HEK293T (cell line): ENCODE measurements around the gene MAEA.

Experiments used
- CTCF ChIA-PET: fragments of 350-600 bp; formaldehyde crosslinking; extraction: SDS; loops from one replicate; lab custom pipeline; 2021; ENCODE audit warnings: antibody characterized with exemption, inconsistent platforms; lab: Yijun Ruan, JAX
- POLR2A ChIA-PET: fragments of 350-600 bp; formaldehyde crosslinking; extraction: SDS; loops from one replicate; lab custom pipeline; 2020; ENCODE audit warnings: antibody characterized with exemption, inconsistent platforms; lab: Yijun Ruan, JAX
- DNase-seq: peaks from one replicate; pipeline ENCODE4 v3.0.0; 2012; ENCODE audit warnings: mixed read lengths; ENCODE audit errors: extremely low spot score
- ARNT ChIP-seq: fragments of 450-650 bp; IDR thresholded peaks from 2 replicates; pipeline ENCODE4 v1.6.1; 2017; ENCODE audit warnings: mild to moderate bottlenecking
- BHLHE40 ChIP-seq: fragments of 450-650 bp; IDR thresholded peaks from 2 replicates; pipeline ENCODE4 v1.6.1; 2016; ENCODE audit warnings: mild to moderate bottlenecking, moderate library complexity, borderline replicate concordance
- CTBP1 ChIP-seq: fragments of 450-650 bp; IDR thresholded peaks from 2 replicates; pipeline ENCODE4 v1.6.1; 2016; ENCODE audit warnings: borderline replicate concordance
- ELF4 ChIP-seq: fragments of 450-650 bp; IDR thresholded peaks from 2 replicates; pipeline ENCODE4 v1.6.1; 2017; ENCODE audit warnings: antibody characterized with exemption
- FOXA1 ChIP-seq: fragments of 450-650 bp; IDR thresholded peaks from 2 replicates; pipeline ENCODE4 v1.6.1; 2016; ENCODE audit warnings: mild to moderate bottlenecking
- FOXK2 ChIP-seq: fragments of 450-650 bp; IDR thresholded peaks from 2 replicates; pipeline ENCODE4 v1.6.1; 2016; ENCODE audit warnings: mild to moderate bottlenecking
- FOXM1 ChIP-seq: fragments of 450-650 bp; IDR thresholded peaks from 2 replicates; pipeline ENCODE4 v1.6.1; 2017; ENCODE audit warnings: mild to moderate bottlenecking, borderline replicate concordance
- HDGF ChIP-seq: fragments of 450-650 bp; IDR thresholded peaks from 2 replicates; pipeline ENCODE4 v1.6.1; 2017; ENCODE audit warnings: antibody characterized with exemption, borderline replicate concordance
- L3MBTL2 ChIP-seq: fragments of 450-650 bp; conservative IDR thresholded peaks from 2 replicates; pipeline ENCODE4 v1.6.1; 2016; ENCODE audit warnings: mild to moderate bottlenecking
- LEF1 ChIP-seq: fragments of 450-650 bp; IDR thresholded peaks from 2 replicates; pipeline ENCODE4 v1.6.1; 2017; ENCODE audit warnings: mild to moderate bottlenecking, borderline replicate concordance
- NFRKB ChIP-seq: fragments of 450-650 bp; IDR thresholded peaks from 2 replicates; pipeline ENCODE4 v1.6.1; 2016; ENCODE audit warnings: mild to moderate bottlenecking, moderate library complexity
- SP1 ChIP-seq: fragments of 450-650 bp; IDR thresholded peaks from 2 replicates; pipeline ENCODE4 v1.6.1; 2017
- SUZ12 ChIP-seq: fragments of 450-650 bp; IDR thresholded peaks from 2 replicates; pipeline ENCODE4 v1.6.1; 2016; ENCODE audit warnings: mild to moderate bottlenecking
- TARDBP ChIP-seq: fragments of 450-650 bp; IDR thresholded peaks from 2 replicates; pipeline ENCODE4 v1.6.1; 2016
- ZNF384 ChIP-seq: fragments of 450-650 bp; IDR thresholded peaks from 2 replicates; pipeline ENCODE4 v1.6.1; 2016
- TF ChIP-seq, protein P1 (sequence below): fragments of 450-650 bp; IDR thresholded peaks from 2 replicates; pipeline ENCODE4 v1.6.1; 2016

MAEA gene

DNA sequence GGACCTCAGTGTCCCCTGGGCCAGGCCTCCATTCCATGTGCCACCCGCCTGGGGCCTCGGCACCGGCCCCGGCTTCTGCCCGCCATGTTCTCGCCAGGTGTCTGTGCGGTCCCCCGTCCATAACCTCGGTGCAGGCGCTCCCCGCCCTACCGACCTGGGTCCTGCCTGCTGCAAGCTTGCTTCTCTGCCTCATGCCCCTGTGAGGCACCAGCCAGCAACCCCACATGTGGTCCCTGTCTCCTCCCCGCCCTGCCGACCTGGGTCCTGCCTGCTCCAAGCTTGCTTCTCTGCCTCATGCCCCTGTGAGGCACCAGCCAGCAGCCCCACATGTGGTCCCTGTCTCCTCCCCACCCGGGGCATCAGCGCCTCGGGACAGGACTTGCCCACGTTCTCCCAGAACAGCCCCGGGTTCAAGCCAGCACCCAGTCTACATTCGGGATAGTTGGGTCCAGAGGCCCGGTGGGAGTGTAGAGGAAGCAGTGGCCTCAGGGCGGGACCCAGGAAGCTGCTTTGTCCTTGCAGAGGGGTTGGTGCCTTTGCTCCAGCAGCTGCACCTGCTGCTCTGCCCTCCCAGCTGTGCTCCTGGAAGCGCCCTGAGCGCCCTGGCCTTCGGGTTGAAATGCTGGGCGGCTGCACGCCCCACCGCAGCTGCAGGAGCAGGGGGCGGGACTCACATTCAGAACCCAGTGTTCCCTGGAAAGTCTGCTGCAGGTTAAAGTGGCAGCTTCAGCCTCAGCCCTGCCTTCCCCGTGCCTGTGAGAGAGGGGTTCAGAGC, 37.2 kb downstream of the MAEA start:
- no peak for TF ChIP-seq FOXA1
- ChIA-PET POLR2A (no interaction called here), CTCF (no interaction called here)
- no peak for DNase-seq

DNA sequence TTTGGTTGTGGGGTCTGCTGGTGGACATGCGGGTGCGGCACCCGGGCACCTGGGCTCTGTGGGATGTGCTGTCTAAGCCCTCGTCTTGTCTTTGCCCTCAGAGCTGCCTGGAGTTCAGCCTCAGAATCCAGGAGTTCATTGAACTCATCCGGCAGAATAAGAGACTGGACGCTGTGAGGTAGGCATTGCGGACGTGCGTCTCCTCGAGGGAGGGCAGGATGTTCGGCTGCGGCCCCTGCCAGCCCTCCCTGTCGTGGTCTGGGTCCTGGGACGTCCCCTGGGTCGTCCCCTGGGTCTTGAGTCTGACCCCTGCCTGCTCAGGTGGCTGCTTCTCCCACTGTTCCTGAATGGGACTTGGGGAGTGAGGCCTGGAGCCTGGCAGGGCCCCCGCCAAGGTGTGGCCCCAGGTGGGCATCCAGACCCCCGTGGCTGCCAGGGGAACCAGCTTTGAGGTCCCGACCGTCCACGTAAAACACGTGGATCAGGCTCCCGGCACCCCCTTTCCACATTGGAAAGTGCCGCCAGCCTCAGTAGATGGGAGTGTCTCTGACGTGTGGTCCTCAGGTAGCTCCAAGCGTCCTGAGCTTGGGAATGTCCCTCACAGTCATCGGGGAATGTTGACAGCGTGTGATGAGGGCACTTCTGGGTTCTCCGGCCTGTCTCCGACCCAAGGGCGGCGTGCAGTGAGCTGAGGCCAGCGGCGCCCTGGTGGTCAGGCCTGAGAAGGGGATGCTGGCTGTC, 38.0 kb downstream of the MAEA start:
- CTCF ChIA-PET: interaction anchor here (0.7 kb wide), 1 partner anchor 340 kb away, joined by 3 read pairs; no protein-coding TSS in a partner anchor
- POLR2A ChIA-PET: no interaction called here

DNA sequence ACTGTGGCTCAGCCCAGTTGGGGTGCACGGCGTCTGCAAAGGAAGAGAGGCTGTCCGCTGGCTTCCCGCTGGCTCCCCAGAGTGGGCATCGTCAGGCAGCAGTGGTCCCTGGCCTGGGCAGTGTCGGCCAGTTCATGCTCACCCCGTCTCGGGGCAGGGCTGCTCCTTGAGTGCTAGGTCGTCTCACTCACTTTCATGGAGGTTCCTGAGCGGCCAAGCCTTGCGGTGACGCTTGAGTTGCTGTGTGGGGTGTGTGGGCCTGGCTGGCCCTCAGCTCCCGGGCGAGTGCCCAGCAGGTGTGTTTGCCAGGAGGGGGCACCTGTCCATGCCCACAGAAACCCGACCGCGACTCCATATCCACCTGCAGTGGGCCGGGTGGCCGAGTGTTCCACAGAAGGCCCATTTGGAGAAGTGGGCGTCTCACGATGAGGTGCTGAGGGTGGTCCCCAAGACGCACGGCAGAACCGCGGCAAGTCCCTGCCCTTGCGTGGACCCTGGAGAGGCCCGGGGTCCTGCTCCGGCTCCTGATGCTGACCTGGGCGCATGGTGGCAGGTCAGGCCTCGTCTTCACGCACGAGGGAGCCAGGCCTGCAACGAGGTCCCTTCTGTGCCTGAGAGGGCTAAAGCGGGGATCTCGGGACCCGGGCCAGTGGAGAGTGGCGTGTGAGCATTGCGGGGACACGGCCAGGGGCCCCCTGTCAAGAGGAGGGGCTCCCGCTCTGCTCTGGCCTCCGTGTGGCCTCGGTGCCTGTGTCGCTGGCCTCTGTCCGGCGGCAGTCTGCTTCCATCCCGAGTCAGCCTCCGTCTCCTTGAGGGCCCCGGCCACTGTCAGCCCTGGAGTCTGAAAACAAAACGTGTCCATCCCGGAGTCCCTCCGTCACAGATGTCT, 38.8 kb downstream of the MAEA start:
- POLR2A ChIA-PET: interaction anchor here (2.0 kb wide), 1 partner anchor 18 kb away, joined by 6 read pairs; no protein-coding TSS in a partner anchor
- no peak for TF ChIP-seq CTBP1
- TF ChIP-seq, protein P1, sequence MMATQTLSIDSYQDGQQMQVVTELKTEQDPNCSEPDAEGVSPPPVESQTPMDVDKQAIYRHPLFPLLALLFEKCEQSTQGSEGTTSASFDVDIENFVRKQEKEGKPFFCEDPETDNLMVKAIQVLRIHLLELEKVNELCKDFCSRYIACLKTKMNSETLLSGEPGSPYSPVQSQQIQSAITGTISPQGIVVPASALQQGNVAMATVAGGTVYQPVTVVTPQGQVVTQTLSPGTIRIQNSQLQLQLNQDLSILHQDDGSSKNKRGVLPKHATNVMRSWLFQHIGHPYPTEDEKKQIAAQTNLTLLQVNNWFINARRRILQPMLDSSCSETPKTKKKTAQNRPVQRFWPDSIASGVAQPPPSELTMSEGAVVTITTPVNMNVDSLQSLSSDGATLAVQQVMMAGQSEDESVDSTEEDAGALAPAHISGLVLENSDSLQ: no peak
- no peak for TF ChIP-seq ZNF384
- TF ChIP-seq SUZ12: no peak
- no peak for TF ChIP-seq HDGF
- TF ChIP-seq TARDBP: no peak
- TF ChIP-seq FOXA1: no peak
- no peak for TF ChIP-seq ARNT
- TF ChIP-seq ELF4: no peak
- TF ChIP-seq BHLHE40: no peak
- no peak for TF ChIP-seq NFRKB
- TF ChIP-seq LEF1: no peak
- no peak for TF ChIP-seq L3MBTL2
- TF ChIP-seq SP1: no peak
- no peak for TF ChIP-seq FOXK2
- CTCF ChIA-PET: interaction anchor here (0.7 kb wide), 1 partner anchor 341 kb away, joined by 3 read pairs; no protein-coding TSS in a partner anchor
- no peak for DNase-seq

More for the DNA sequence above, 38.0 kb downstream of the MAEA start:
- TF ChIP-seq CTBP1 (no peak), FOXK2 (no peak), NFRKB (no peak), TARDBP (no peak), BHLHE40 (no peak), HDGF (no peak), ARNT (no peak), SUZ12 (no peak), SP1 (no peak), FOXM1 (no peak), FOXA1 (no peak), L3MBTL2 (no peak)
- TF ChIP-seq, protein P1: no peak
- DNase-seq: no peak

DNA sequence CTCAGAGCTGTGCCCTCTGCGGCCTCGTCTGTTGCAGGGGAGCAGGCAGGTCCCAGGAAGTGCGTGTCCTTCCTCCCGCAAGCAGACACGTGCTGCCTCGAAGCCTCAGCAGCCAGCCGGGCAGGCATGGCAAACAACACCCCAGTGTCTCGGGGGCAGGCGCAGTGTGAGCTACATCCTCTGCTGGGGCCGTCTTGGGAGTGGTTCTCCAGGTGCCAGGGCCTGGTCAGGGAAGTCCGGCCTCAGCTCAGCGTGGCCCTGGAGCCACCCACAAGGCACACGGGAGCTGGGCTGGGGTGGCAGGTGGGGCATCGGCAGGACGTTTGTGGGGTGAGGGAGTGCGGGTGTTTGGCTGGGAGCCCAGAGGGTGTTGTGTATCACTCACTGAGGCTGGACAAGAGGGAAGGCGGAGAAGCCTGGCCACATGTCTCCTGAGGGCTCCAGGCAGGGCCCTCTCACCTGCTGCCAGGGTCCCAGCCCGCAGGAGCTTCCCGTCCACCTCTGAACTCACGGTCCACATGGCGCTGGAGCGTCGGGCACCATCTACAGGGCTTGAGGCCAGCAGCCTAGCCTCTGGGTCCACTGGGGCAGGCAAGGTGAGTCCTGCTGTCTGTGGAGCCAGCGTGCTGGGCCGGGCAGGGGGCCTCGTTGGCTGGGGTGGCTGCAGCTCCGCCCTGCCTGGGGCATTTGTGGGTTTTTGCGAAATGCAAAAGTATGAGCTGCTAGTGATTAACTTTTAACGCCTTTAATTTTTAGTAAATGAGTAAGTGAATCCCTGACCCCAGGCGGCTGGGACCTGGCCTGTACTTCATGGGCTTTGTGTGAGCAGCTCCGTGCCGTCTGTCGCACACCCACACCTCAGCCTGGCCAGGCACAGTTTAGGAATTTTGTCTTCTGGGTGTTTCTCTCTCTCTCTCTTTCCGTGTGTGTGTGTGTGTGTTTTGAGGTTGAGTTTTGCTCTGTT, 40.0 kb downstream of the MAEA start:
- DNase-seq: no peak
- ChIA-PET CTCF (no interaction called here), POLR2A (interaction anchor here (1.8 to 2.0 kb wide), 2 partner anchors 17 to 40 kb away, joined by 4 to 6 read pairs; no protein-coding TSS in a partner anchor)
- TF ChIP-seq HDGF (no peak), L3MBTL2 (no peak), ARNT (no peak), CTBP1 (no peak), BHLHE40 (no peak), ELF4 (no peak), FOXK2 (no peak), FOXM1 (no peak), FOXA1 (no peak), SP1 (no peak), NFRKB (no peak), SUZ12 (no peak), LEF1 (no peak), ZNF384 (no peak), TARDBP (no peak)
- TF ChIP-seq, protein P1: no peak
